GM19324 (cell line): ENCODE measurements around the gene CIRBP.
"Not testable (repeated sequence)": the region's sequence is repeated elsewhere in the genome, so short reads cannot be mapped to it uniquely, and the experiment has no call there.

Experiments
- ATAC-seq: cut with Tn5 transposase; IDR thresholded peaks from one replicate; pipeline ENCODE4 v1.9.1; 2021; ENCODE audit warnings: mild to moderate bottlenecking, moderate library complexity; ENCODE audit not compliant: unreplicated experiment, low FRiP score

Gene CIRBP

DNA sequence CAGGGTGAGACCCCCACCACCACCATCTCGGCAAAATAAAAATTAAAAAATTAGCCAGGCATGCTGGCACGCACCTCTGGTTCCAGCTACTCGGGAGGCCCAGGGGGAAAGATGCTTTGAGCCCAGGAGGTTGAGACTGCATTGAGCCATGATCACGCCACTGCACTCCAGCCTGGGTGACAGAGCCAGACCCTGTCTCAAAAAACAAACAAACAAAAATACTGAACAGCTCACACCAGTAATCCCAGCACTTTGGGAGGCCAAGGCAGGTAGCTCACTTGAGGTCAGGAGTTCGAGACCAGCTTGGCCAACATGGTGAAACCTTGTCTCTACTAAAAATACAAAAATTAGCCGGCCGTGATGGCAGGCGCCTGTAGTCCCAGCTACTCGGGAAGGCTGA lies 36.2 kb downstream of the CIRBP start:
- ATAC-seq: not testable (repeated sequence)

DNA sequence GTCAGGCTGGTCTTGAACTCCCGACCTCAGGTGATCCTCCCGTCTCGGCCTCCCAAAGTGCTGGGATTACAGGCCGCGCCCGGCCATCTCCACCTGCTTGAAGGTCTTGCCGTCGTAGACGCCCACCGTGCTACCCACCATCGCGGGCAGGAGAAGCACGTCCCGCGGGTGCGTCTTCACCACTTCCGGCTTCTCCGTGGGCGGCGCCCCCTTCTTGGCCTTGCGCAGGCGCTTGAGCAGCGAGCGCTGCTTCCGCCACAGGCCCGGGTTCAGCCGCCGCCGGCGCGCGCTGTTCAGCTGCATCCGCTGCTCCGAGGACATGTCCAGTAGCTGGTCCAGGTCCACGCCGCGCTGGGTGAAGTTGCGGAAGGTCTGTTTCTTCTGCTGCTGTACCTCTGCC lies 38.2 kb downstream of the CIRBP start:
- no peak for ATAC-seq

DNA sequence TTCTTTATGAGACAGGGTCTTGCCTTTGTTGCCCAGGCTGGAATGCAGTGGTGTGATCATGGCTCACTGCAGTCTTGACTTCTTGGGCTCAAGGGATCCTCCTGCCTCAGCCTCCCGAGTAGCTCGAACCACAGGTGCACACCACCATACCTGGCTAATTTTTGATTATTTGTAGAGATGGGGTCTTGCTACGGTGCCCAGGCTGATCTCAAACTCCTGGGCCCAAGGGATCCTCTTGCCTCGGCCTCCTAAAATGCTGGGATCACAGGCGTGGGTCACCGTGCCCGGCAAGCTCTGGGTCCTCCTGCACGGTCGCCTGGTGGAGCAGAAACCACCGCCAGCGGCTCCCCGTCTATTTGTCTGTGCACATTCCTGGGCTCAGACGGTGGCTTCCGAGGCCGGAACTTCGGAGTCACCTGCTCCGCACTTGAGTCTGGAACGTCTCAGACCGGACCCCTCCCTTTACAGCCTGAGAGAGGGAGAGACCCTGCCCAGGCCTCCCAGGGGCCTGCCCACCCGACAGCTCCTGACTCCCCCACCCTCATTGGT lies 38.7 kb downstream of the CIRBP start:
- ATAC-seq: no peak

DNA sequence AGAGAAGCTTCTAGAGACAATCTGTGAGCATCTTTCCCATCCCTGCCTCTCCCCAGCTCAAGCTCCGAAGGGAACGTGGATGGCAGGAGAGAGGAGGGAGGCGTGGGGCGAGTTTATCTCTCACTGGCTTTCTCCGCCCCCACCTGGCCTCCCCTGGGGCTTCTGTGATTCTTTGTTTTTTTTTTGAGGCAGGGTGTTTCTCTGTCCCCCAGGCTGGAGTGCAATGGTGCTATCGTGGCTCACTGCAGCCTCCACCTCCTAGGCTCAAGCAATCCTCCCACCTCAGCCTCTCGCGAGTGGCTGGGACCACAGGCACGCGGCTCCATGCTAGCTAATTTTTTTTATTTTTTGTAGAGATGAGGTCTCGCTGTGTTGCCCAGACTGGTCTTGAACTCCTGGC lies 39.6 kb downstream of the CIRBP start:
- no peak for ATAC-seq

DNA sequence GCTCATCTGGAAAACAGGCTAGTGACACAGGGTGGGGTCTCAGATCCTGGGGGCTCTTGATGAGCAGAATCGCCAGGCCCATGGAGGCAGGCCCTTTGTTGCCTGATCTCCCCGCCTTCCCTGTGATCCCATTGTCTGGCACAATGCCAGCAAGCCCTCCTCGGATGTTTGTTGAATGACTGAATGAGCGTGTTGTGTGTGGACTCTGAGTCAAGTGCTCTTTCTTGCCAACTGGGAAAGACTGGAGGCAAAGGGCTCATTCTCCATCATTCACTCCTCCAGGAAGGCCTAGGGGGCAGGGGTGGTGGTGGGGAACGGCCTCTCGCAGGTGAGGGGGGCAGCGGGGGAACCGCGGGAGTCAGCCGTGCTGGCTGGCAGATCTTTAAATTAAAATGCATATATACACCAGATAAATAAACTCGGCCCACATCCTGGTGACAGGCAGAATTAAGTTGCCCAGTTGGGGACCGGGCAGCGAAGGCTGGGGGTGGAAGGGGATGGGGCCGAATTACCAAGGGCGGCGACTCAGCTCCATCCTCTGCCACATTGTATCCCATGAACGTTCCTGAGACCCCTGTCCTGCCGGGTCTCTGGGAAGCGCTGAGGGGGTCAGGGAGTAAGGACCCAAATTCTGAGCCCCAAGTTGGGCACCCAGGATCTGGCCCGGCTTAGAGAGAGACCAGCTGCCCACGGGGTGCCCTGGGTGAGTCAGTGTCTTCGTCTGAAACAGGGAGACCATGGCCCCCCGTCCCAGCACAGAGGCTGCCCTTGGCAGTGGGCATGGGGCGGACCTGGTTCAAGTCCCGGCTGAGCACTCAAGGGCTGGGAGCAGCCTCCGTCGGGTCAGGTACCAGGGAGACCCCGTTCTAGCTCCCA lies 41.1 kb downstream of the CIRBP start:
- ATAC-seq: no peak

DNA sequence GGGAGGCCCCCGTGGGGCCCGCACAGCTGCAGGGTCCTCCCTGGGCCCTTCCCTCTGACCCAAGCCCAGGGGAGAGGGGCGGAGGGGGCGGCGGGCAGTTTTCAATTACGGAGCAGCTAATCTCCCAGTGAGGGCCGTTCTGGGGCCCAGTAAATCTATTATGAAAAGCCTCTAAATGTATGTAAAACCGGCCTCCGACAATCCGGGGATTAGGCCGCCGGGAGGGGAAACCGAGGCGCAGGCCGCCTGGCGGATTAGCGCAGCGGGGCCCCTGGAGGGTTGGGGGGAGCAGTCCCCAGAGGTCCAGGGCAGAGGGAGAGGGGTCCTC lies 41.7 kb downstream of the CIRBP start:
- no peak for ATAC-seq

DNA sequence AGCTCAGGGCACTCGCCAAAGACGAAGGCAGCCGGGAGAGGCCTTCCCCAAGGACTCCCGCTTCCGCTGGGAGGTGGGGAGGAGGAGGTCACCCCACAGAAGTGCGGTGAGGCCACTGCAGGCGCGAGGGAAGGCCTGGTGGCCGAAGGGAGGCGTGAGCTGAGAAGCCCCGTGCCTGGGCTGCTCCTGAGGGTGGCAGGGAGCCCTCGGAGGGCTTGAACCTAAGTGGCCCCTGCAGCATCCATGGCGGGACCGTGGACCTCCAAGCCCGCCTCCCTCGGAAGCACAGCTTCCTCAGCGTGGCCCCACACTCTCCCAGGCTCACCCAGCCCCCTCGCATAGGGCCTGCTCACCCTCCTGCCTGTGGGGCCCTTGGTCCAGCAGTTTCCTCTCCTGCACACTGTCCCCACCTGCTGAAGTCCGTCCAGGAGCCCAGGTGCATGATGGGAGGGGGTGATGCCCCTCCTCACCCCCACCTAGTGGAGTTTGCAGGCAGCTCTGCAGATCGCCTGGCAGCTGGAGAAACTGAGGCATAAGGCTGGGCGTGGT lies 42.5 kb downstream of the CIRBP start:
- no peak for ATAC-seq

DNA sequence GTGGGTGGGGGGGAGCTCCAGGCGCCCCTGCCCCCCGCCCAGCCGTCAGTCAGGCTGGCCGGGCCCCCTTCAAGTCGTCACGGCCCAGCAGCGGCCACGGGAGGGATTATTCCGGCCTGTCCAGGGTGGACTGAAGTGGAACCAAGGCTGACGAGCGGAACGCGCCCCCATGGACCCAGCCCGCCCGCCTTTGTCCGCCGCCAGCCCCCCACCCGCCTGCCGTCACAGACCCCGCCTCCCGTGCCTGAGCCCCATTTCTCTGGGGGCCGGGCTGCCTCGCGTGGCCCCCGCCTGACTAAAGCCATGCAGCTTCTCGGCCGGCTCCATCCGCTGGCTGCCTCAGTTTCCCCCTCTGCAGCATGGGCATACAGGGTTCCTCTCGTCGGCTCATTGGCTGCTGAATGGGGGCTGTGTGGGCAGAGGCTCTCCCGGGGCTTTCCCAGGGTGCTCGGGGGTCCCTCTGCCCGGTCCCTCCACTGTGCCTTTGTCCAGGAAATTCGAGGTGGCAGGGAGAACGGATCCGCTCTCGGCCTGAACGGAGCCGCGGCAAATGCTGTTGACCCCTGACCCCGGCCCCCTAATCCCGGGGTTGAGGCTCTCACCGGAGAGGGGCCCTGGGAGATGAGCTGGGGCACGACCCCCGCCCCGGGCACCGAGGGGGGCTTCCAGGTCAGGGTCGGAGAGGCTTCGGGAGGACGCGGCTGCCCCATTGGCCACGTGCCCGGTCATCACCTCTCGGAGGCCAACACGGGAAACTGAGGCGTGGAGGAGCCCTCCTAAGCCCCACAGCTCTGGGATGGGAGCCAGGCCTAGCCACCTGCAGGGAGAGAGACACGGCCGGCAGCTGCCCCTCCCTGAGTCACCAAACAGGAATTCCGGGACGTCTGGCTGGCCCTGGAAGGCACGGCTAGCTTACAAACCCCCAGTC lies 43.9 kb downstream of the CIRBP start:
- no peak for ATAC-seq

DNA sequence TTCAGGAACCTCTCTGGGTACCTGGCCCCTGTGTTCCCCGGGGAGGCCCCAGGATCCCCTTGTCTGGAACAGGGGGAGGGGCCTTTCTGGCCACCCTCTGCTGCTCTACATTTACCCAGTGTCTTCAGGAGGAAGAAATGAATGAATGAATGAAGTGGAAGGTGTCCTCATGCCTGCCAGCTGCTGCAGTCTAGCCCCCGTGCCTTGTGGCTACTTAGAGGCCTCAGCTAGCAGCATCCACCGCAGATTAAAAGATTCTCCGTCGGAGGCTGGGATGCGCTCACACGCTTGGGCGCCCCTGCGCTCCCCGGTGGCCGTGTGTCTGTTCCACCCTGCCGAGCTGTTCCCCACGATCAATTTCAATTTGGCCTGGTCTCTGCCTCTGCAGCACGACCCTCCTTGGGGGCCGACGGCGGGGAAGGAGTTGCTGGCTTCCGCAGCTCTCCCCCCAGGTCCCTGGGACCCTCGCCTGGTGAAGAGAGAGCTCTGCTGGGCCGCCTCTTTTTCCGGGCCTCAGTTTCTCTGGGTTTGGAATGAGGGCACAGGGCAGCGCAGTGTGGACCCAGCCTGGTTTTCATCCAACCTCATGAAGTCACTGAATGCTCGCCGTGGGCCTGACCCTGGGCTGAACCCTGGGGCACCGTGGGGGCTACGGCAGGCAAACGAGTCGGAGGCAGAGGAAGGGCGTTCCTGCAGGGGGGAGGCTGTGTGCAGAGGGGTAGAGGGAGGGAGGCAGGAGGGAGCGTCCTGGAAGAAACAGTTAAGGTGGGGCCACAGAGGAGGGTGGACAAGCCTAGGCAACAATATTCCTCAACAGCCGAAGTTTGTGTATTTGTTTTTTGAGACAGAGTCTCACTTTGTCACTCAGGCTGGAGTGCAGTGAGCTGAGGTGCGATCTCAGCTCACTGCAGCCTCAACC lies 44.8 kb downstream of the CIRBP start:
- ATAC-seq: no peak

DNA sequence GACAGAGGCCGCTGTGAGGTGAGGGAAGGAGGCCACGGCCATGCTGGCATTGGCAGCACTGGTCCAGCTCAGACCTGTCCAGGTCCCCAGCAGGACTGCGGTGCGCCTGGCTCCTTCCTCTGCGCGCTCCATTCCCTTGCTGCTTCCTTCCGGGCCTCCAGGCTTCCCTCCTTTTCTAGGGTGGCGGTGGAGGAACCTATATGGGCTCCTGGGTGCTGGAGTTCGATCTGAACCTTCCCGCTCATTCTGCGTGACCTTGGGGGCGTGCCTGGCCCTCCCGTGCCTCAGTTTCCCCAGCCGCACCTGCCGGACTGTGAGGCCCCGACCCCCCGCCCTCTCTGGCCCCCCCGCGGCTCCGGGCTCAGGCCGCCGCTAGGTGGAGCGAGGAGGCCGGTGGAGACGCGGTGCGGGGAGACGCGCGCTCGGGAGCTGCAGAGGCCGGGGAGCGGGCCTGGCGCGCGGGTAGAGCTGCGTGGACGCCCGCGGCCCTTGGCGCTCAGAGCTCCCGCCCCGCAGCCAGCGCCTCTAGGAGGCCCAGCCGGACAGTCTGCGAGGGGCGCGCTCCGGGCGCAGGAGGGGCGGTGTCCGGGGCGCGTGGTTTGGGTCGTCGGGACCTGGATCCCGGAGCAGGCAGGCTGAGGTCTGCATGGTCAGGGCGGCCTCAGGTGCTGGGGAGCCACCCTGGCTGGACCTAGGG lies 46.5 kb downstream of the CIRBP start:
- no peak for ATAC-seq

DNA sequence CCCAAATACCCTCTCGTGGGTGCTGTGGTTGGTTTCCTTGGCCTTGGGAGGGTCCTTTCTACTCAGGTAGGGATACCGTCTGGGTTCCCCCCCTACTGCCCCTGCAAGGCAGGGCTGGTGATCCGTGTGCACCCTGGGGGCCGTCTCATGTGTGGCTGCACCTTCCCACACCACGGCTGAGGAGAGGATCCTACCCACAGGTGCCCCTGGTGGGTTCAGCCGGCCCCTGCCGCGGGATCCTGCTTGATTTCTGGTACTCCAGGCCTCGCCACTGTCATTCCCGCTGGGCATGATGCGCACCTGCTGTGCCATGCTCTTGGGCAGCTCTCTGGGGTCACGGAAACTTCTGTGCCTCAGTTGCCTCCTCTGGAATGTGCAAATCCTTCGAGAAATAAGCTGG lies 47.3 kb downstream of the CIRBP start:
- no peak for ATAC-seq

DNA sequence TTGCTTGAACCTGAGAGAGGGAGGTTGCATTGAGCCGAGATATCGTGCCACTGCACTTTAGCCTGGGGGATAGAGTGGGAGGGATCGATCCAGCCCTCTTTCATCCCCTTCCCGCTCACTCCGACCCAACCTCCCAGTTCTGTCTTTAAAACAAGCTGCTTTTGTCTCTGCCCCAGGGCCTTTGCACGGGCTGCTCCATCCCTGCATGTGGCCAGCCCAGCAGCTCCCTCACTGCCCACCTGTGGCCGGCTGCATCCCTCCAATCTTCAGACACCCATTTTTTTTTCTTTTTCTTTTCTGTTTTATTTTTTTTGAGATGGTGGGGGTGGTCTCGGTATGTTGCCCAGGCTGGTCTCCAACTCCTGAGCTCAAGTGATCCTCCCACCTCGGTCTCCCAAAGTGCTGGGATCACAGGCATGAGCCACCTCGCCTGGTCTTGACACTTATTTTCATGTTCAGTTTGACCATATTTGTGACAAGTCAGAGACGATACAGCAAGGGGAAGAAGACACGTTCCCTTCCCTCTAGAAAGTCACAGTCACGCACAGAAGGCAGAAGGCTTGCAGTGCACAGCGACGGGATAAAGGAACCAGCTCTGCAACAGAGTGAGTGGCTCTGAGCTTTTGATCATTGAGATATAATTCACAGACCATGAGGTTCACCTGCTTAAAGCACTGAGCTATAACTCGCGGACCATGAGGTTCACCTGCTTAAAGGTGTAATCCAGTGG lies 48.3 kb downstream of the CIRBP start:
- ATAC-seq: no peak

DNA sequence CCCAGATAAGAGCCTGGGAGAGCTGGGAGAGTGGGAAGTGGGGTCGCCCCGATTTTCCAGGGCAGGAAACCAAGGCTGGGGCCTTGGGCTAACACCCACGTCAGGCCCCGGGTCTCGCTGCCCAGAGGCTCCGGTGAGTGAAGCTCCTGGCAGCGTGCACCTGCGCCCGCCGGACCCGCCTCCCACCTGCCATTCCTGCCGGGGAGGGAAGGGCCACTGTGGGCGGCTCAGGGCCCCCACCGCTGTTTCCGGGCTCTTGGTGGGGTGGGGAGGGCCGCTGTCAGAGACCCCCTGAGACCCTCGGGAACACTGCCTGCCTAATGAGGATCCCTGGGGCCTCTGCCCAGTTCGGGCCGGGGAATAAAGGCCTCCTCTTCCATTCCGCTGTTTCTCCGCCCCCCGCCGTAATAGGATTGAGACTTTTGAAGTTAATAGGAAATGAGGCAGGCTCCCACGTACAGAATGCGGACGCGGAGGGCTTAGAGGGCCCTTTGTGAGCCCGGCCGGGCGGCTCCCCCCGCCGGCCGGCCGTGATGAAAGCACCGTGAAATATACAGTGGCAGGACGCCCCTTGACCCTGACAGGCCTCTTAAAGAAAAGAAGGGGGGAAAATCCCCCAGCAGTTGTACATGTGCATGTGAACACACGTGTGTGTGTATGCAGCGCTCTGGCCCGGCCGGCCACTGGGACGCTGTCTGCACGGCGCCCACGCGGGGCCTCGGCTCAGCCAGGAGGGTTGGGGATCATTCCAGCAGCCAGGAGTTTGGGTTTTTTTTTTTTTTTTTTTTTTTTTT lies 49.7 kb downstream of the CIRBP start:
- no peak for ATAC-seq

DNA sequence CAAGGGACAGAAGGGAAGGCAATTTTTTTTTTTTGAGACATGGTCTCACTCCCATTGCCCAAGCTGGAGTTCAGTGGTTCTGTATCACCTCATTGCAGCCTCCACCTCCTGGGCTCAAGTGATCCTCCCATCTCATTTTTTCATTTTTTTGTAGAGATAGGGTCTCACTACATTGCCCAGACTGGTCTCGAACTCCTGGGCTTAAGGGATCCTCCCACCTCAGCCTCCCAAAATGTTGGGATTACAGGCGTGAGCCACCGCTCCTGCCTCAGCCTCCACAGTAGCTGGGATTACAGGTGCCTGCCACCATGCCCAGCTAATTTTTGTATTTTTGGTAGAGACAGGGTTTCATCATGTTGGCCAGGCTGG lies 51.1 kb downstream of the CIRBP start:
- not testable (repeated sequence) for ATAC-seq

DNA sequence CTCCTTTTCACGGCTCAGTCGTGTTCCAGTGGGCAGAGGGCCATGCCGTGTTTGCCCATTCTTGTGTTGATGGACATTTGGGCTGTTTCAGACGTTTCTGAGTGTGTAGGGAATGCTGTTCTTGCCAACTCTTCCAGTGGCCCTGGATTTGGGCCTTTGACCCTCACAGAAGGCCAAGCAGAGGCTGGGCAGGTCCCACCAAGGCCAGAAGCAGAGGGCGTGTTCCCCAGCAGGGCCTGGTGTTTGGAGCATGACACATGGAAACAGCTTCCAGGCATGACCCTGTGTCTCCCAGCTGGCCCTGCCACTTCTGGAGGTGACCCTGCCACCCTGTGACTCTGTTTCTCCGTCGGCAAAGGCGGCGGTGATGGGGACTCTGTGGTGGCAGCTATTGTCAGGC lies 52.4 kb downstream of the CIRBP start:
- no peak for ATAC-seq

DNA sequence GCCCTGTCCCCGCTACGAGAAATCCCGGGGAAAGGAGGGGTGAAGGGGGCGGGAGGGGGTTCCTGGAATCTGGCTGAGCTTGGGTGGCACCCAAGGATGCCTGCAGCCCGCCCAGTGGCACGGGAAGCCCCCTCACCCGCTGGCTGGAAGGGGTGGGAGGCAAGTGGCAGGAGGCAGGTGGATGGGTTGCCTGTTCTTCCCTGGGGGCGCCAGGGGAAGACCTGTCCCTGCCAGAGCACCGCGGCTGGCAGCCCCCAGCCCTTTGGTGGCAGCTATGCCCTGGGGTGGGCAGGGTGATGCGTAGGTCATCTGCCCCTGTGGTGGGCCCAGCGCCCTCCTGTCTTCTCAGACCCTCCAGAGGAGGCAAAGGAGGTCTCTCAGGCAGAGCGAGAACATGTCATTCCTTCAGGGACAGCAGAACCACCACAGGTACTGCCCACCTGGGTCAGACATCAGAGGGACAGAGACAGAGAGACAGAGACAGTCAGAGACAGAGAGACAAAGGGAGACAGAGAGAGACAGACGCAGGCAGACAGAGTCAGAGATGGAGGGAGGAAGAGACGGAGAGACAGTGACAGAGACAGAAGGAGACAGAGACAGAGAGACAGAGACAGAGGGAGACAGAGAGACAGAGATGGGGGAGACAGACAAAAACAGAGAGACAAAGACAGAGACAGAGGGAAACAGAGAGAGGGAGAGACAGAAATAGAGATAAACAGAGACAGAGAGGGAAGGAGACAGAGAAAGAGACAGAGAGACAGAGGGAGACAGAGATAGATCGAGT lies 53.3 kb downstream of the CIRBP start:
- ATAC-seq: no peak

DNA sequence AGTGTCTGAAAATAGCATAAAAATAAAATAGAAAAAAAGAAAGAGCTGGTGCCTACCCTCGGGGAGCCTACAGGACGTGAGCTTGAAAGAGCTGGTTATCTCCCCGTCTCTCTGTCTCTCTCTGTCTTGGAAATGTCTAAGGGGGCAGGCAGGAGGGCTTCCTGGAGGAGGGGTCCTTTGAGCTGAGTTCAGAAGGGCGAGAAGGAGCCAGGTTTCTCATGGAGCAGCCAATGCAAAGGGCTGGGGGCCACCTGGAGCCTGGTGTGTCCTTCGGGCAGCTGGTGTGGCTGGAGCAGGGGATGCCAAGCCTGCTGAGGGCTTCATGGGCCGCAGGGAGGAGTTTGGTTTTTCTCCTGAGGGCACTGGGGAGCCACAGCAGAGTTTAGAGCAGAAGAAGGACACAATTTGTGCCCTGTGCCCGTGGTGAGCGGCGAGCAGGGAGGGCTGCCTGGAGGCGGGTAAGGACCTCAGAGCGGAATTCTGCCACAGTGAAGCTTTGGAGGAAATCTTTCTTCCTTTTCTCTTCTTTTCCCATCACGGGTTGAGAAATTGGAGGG lies 55.2 kb downstream of the CIRBP start:
- ATAC-seq: no peak
